PFSK-1 (cell line): ENCODE results near the gene EME2.

Experiments used
- FOXP2 ChIP-seq: optimal IDR thresholded peaks from 2 replicates; pipeline ENCODE3; 2011; ENCODE audit warnings: borderline replicate concordance, control low read depth, inconsistent platforms; ENCODE audit not compliant: insufficient read depth; ENCODE audit errors: extremely low read length, extremely low read depth
- POLR2AphosphoS5 ChIP-seq: IDR thresholded peaks from 2 replicates; pipeline ENCODE4 v1.6.1; 2012; ENCODE audit warnings: low read depth, mild to moderate bottlenecking, control low read depth, low read length, moderate library complexity
- REST ChIP-seq, 2 experiments: IDR thresholded peaks; 2 replicates each; pipeline versions ENCODE4 v1.6.1 to v1.8.0; 2011 to 2012; ENCODE audit warnings: low read depth in 2 of 2, low read length in 2 of 2, control low read depth in 1 of 2, inconsistent platforms in 1 of 2, mild to moderate bottlenecking in 1 of 2, moderate library complexity in 1 of 2; ENCODE audit not compliant: insufficient read depth in 1 of 2
- SIN3A ChIP-seq: IDR thresholded peaks from 2 replicates; pipeline ENCODE4 v1.6.1; 2012; ENCODE audit warnings: mild to moderate bottlenecking, low read length, moderate library complexity, borderline replicate concordance; ENCODE audit not compliant: insufficient read depth
- TAF1 ChIP-seq: IDR thresholded peaks from 2 replicates; pipeline ENCODE4 v1.6.1; 2012; ENCODE audit warnings: low read length, control low read depth, borderline replicate concordance; ENCODE audit not compliant: insufficient read depth

The EME2 gene

DNA sequence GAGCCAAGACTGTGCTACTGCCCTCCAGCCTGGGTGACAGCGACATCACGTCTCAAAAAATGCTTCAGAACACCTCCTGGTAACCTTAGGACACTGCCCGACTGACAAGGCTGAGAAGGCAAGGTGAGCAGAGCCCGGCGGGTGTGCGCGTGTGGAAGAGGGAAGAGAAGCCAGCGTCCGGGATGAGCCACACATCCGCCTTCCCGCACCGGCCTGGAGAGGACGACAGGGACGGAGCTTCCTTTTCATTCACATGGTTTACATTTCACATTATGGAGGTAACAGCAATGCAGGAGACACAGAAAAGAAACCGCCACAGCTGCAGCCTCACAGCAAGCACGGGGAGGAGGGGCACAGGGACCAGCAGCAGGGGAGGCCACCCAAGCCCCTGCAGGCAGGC is 37.5 kb downstream of the EME2 start:
- TF ChIP-seq REST (IDR thresholded peaks at IDR 0.05; ENCODE audit: insufficient read depth in 1 of 2, low read depth in 2 of 2, low read length in 2 of 2) (no peak), POLR2AphosphoS5 (no peak), TAF1 (no peak), FOXP2 (no peak), SIN3A (no peak)

- TF ChIP-seq SIN3A (no peak), POLR2AphosphoS5 (no peak), REST (IDR thresholded peaks at IDR 0.05; ENCODE audit: insufficient read depth in 1 of 2, low read depth in 2 of 2, low read length in 2 of 2) (no peak), TAF1 (no peak), FOXP2 (no peak)
These were observed 37.9 kb downstream of the EME2 start for GRCh38 chr16:1810536-1810935.

DNA sequence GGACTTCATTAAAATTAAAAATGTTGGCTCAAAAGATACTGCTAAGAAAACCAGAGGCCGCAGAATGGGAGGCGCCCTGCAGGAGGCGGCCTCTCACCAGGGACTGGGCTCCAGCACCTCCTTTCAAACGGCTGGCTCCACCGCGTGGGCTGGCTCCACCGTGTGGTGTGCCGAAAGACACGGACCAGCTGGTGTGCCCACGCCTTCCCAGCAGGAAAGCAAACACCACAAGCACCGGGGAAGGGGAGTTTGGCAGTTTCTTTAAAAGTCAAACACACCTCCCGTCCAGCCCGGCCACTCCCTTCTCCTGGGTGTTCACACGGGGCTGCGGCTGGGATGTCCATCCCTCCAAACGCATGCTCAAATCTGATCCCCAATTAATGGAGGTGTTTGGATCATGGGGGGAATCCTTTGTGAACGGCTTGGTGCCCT is 40.1 kb downstream of the EME2 start:
- TF ChIP-seq SIN3A (no peak), TAF1 (no peak), POLR2AphosphoS5 (no peak), FOXP2 (no peak), REST (IDR thresholded peaks at IDR 0.05; ENCODE audit: insufficient read depth in 1 of 2, low read depth in 2 of 2, low read length in 2 of 2) (no peak)

GRCh38 chr16:1815461-1815860 is 42.9 kb downstream of the EME2 start:
- no peak for TF ChIP-seq POLR2AphosphoS5
- TF ChIP-seq SIN3A = no peak
- no peak for TF ChIP-seq FOXP2
- no peak for TF ChIP-seq REST (IDR thresholded peaks at IDR 0.05; ENCODE audit: insufficient read depth in 1 of 2, low read depth in 2 of 2, low read length in 2 of 2)
- TF ChIP-seq TAF1 = no peak
